Skin of body (tissue), 2 donors: ENCODE measurements around the gene AGFG2. TPM values are rescaled to one million over a fixed set of nuclear protein-coding genes. Genes with fewer than 3 reads are reported as not detected.
A peak's percentile ranks its signal among the peaks of the same experiment; 100 is the strongest.
"Not testable (repeated sequence)": the region's sequence is repeated elsewhere in the genome, so short reads cannot be mapped to it uniquely, and the experiment has no call there.

Source experiments
- DNase-seq: peaks from one replicate; lab custom pipeline; 2025; lab: John Stamatoyannopoulos, UW
- total RNA-seq: library from RNA; depleted of rRNA; stranded (reverse); fragments of >200 nt; gene quantifications from one replicate; pipeline ENCODE4 v1.2.3, GENCODE V29; 2014

AGFG2 gene
- total RNA-seq, result 5.2 TPM

- peak; percentile 100 for DNase-seq
These were observed at the start of gene AGFG2 for GRCh38 chr7:100538654-100539435. TSS of gene AGFG2 (plus strand) at chr7:100539203. CDS start at chr7:100539347, 144 bp downstream.

- peak; percentile 96 for DNase-seq
These were observed 49.2 kb upstream of the AGFG2 start for GRCh38 chr7:100489824-100490223.

- DNase-seq, result no peak
These were observed 48.4 kb upstream of the AGFG2 start for GRCh38 chr7:100490483-100491191.

GRCh38 chr7:100491192-100491578 is 47.8 kb upstream of the AGFG2 start:
- no peak for DNase-seq

- no peak for DNase-seq
These were observed 46.1 kb upstream of the AGFG2 start for GRCh38 chr7:100492738-100493475.

- no peak for DNase-seq
These were observed 45.3 kb upstream of the AGFG2 start for GRCh38 chr7:100493476-100494264.

GRCh38 chr7:100496509-100496908 is 42.5 kb upstream of the AGFG2 start:
- no peak for DNase-seq

- DNase-seq, result not testable (repeated sequence)
These were observed 38.3 kb upstream of the AGFG2 start for GRCh38 chr7:100500743-100501142.

GRCh38 chr7:100504031-100504430 is 35.0 kb upstream of the AGFG2 start:
- DNase-seq, result not testable (repeated sequence)

GRCh38 chr7:100504887-100505611 is 34.0 kb upstream of the AGFG2 start:
- DNase-seq, result no peak

GRCh38 chr7:100506356-100506923 is 32.6 kb upstream of the AGFG2 start:
- no peak for DNase-seq

GRCh38 chr7:100509231-100509630 is 29.8 kb upstream of the AGFG2 start:
- DNase-seq, result peak; percentile 68

- no peak for DNase-seq
These were observed 28.4 kb upstream of the AGFG2 start for GRCh38 chr7:100510437-100511239.

GRCh38 chr7:100513212-100513810 is 25.7 kb upstream of the AGFG2 start:
- DNase-seq, result no peak

GRCh38 chr7:100515072-100515532 is 23.9 kb upstream of the AGFG2 start:
- DNase-seq, result peak; percentile 93

GRCh38 chr7:100516135-100516812 is 22.7 kb upstream of the AGFG2 start:
- peak; percentile 62 for DNase-seq

- DNase-seq, result no peak
These were observed 21.7 kb upstream of the AGFG2 start for GRCh38 chr7:100517305-100517704.

- DNase-seq, result no peak
These were observed 19.4 kb upstream of the AGFG2 start for GRCh38 chr7:100519580-100519979.
